Neural cell (in vitro differentiated cells): ENCODE data around the gene ADM2. TPM values are rescaled to one million over a fixed set of nuclear protein-coding genes. Genes with fewer than 3 reads are reported as not detected.

Experiments
- H2AFZ ChIP-seq: fragments of 200-600, 300-800 bp; sonication (generic), shearing (Covaris generic); 2 replicates; pipeline ENCODE4 v1.6.0; 2014; ENCODE audit warnings: low read depth, mild to moderate bottlenecking, antibody characterized with exemption, low read length, moderate library complexity
- H3F3A ChIP-seq: fragments of 200-600 bp; shearing (Covaris generic); 2 replicates; pipeline ENCODE4 v1.6.1; 2016; ENCODE audit warnings: mild to moderate bottlenecking, moderate library complexity, mixed read lengths, antibody characterized with exemption, low read length; ENCODE audit not compliant: insufficient read depth, poor library complexity, severe bottlenecking
- H3K27ac ChIP-seq: fragments of 200-600, 300-800 bp; sonication (generic), shearing (Covaris generic); 2 replicates; pipeline ENCODE4 v1.5.1; 2014; ENCODE audit warnings: mild to moderate bottlenecking, low read length, moderate library complexity
- H3K27me3 ChIP-seq: fragments of 300-800, 200-600 bp; sonication (generic), shearing (Covaris generic); 2 replicates; pipeline ENCODE4 v1.6.0; 2014; ENCODE audit warnings: mild to moderate bottlenecking, low read depth, low read length, moderate library complexity; ENCODE audit not compliant: insufficient read depth
- H3K36me3 ChIP-seq: fragments of 300-800, 200-600 bp; sonication (generic), shearing (Covaris generic); 2 replicates; pipeline ENCODE4 v1.5.1; 2014; ENCODE audit warnings: mild to moderate bottlenecking, antibody characterized with exemption, low read length, moderate library complexity; ENCODE audit not compliant: insufficient read depth
- H3K4me2 ChIP-seq: fragments of 300-800, 200-600 bp; sonication (generic), shearing (Covaris generic); 2 replicates; pipeline ENCODE4 v1.6.0; 2014; ENCODE audit warnings: mild to moderate bottlenecking, low read length
- H3K4me3 ChIP-seq: fragments of 300-800, 200-600 bp; sonication (generic), shearing (Covaris generic); 2 replicates; pipeline ENCODE4 v1.5.1; 2014; ENCODE audit warnings: mild to moderate bottlenecking, low read length, moderate library complexity
- H3K79me2 ChIP-seq: fragments of 200-600 bp; shearing (Covaris generic); replicated peaks from 2 replicates; pipeline ENCODE4 v1.6.0; 2014; ENCODE audit warnings: mild to moderate bottlenecking, low read length, moderate library complexity; ENCODE audit not compliant: insufficient read depth
- H3K9ac ChIP-seq: fragments of 300-800, 200-600 bp; sonication (generic), shearing (Covaris generic); 2 replicates; pipeline ENCODE4 v1.6.1; 2016; ENCODE audit warnings: mild to moderate bottlenecking, low read length, mixed read lengths
- H3K9me2 ChIP-seq: fragments of 200-600 bp; shearing (Covaris generic); 2 replicates; pipeline ENCODE4 v1.6.1; 2016; ENCODE audit warnings: mild to moderate bottlenecking, low read length, mixed read lengths; ENCODE audit not compliant: insufficient read depth
- H3K9me3 ChIP-seq: fragments of 200-600, 300-800 bp; sonication (generic), shearing (Covaris generic); 2 replicates; pipeline ENCODE4 v1.6.1; 2016; ENCODE audit warnings: mild to moderate bottlenecking, mixed run types, low read length, moderate library complexity, mixed read lengths
- H4K20me1 ChIP-seq: fragments of 200-600 bp; shearing (Covaris generic); 2 replicates; pipeline ENCODE4 v1.6.1; 2016; ENCODE audit warnings: mild to moderate bottlenecking, mixed run types; ENCODE audit not compliant: insufficient read depth
- CTCF ChIP-seq: fragments of 450-650 bp; IDR thresholded peaks from 2 replicates; pipeline ENCODE4 v1.5.1; 2014; ENCODE audit warnings: antibody characterized with exemption, mild to moderate bottlenecking, moderate library complexity; ENCODE audit not compliant: poor library complexity, severe bottlenecking
- EP300 ChIP-seq: fragments of 450-650 bp; conservative IDR thresholded peaks from 2 replicates; pipeline ENCODE4 v1.6.1; 2014; ENCODE audit warnings: antibody characterized with exemption, mild to moderate bottlenecking, moderate library complexity; ENCODE audit not compliant: poor library complexity, severe bottlenecking
- EZH2 ChIP-seq: fragments of 200-600, 300-800 bp; shearing (Covaris generic), sonication (generic); IDR thresholded peaks from 2 replicates; pipeline ENCODE4 v1.6.1; 2014; ENCODE audit warnings: antibody characterized with exemption, low read length, borderline replicate concordance, mild to moderate bottlenecking; ENCODE audit not compliant: insufficient read depth, poor library complexity, severe bottlenecking
- MXI1 ChIP-seq: fragments of 450-650 bp; conservative IDR thresholded peaks from 2 replicates; pipeline ENCODE4 v1.6.1; 2014; ENCODE audit warnings: antibody characterized with exemption, mild to moderate bottlenecking; ENCODE audit not compliant: poor library complexity, severe bottlenecking
- POLR2AphosphoS5 ChIP-seq: IDR thresholded peaks from 2 replicates; pipeline ENCODE4 v1.6.1; 2012
- RAD21 ChIP-seq: fragments of 450-650 bp; conservative IDR thresholded peaks from 2 replicates; pipeline ENCODE4 v1.6.1; 2014; ENCODE audit warnings: antibody characterized with exemption, mild to moderate bottlenecking, moderate library complexity
- REST ChIP-seq: IDR thresholded peaks from 2 replicates; pipeline ENCODE4 v1.6.1; 2012; ENCODE audit warnings: borderline replicate concordance
- SMC3 ChIP-seq: fragments of 450-650 bp; conservative IDR thresholded peaks from 2 replicates; pipeline ENCODE4 v1.6.1; 2014; ENCODE audit warnings: antibody characterized with exemption, mild to moderate bottlenecking, moderate library complexity; ENCODE audit not compliant: poor library complexity
- TAF1 ChIP-seq: IDR thresholded peaks from 2 replicates; pipeline ENCODE4 v1.6.1; 2012; ENCODE audit warnings: low read depth
- polyA plus RNA-seq: library from polyadenylated mRNA; depleted of rRNA; stranded (reverse); fragments of >200 nt; gene quantifications from 2 replicates; pipeline ENCODE4 v1.2.3, GENCODE V29; 2014

ADM2 gene
- polyA plus RNA-seq, 1 donor from 2014 or later = not detected

DNA sequence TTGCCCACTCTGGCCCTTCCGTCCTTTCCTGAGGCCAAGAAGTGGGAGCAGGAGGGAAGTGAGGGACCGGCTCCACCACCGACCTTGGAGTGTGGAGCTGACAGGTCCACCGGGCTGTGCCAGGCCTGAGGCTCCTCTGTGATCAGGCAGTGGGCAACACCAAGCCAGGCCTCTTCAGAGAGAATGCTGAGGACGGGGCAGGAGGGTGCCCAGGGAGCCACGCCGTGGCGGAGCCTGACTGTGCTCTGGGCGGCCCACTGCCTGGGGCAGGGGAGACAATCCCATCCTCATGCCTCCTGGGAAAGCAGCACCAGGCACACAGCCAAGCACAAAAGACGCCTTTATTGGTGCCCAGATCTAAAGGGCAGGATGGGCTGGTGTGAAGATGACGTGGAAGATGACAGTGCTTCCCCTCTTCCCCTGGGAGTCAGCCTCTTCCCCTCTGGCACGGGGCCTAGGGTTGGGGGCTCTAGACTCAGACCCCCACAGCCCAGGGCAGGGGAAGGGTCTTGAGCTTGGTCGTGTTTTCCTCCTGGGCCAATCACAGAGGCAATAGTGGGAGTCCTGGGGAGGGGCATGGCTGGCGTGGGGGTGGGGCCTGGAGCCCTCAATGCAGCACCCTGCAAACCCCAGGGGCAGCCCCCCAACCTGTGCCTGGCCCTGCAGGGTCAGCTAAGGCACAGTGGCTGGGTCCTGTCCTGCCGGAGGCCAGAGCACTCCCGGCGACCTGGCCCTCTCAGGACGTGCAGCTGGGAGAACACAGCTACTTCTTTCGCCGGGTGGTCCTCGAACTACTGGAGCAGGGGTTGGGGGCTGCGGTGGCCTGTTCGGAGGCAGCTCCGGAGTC is 21.5 kb downstream of the ADM2 start:
- Histone ChIP-seq H3K79me2 (peaks cover 10% of the 10 kb centered on the region), H3K9ac (no peak overlapping the region), H2AFZ (no peak overlapping the region), H3K9me3 (no peaks in the 10 kb centered on the region), H4K20me1 (no peaks in the 10 kb centered on the region), H3K9me2 (no peaks in the 10 kb centered on the region), H3K27me3 (no peaks in the 10 kb centered on the region), H3K4me2 (no peak overlapping the region), H3F3A (no peaks in the 10 kb centered on the region), H3K36me3 (no peaks in the 10 kb centered on the region), H3K27ac (no peak overlapping the region), H3K4me3 (no peak overlapping the region)
- TF ChIP-seq MXI1 (no peak), CTCF (no peak), POLR2AphosphoS5 (no peak), RAD21 (no peak), TAF1 (no peak)

GRCh38 chr22:50503475-50504145 is 22.3 kb downstream of the ADM2 start:
- no peak for TF ChIP-seq CTCF
- no peak for TF ChIP-seq SMC3
- TF ChIP-seq EP300 = no peak
- no peak for TF ChIP-seq TAF1
- TF ChIP-seq RAD21 = no peak
- TF ChIP-seq EZH2 = no peak
- TF ChIP-seq MXI1 = no peak
- no peak for TF ChIP-seq POLR2AphosphoS5
- no peak for TF ChIP-seq REST
- H3K4me2 ChIP-seq = no peak overlapping the region

More at GRCh38 chr22:50503475-50504145, 22.3 kb downstream of the ADM2 start:
- no peaks in the 10 kb centered on the region for H3K27me3 ChIP-seq
- H3K9ac ChIP-seq = no peak overlapping the region
- no peak overlapping the region for H3K4me3 ChIP-seq
- peaks cover 10% of the 10 kb centered on the region for H3K79me2 ChIP-seq
- H3F3A ChIP-seq = no peaks in the 10 kb centered on the region
- no peaks in the 10 kb centered on the region for H3K9me3 ChIP-seq
- H3K9me2 ChIP-seq = no peaks in the 10 kb centered on the region
- no peak overlapping the region for H3K27ac ChIP-seq
- no peaks in the 10 kb centered on the region for H3K36me3 ChIP-seq
- H2AFZ ChIP-seq = no peak overlapping the region
- H4K20me1 ChIP-seq = no peaks in the 10 kb centered on the region
